NCI-H128 (cell line): ENCODE results near the gene TRPM3.
A peak's percentile ranks its signal among the peaks of the same experiment; 100 is the strongest.

Experiments
- DNase-seq: peaks from one replicate; lab custom pipeline; 2025; ENCODE audit not compliant: unreplicated experiment; lab: John Stamatoyannopoulos, UW

Gene TRPM3

DNA sequence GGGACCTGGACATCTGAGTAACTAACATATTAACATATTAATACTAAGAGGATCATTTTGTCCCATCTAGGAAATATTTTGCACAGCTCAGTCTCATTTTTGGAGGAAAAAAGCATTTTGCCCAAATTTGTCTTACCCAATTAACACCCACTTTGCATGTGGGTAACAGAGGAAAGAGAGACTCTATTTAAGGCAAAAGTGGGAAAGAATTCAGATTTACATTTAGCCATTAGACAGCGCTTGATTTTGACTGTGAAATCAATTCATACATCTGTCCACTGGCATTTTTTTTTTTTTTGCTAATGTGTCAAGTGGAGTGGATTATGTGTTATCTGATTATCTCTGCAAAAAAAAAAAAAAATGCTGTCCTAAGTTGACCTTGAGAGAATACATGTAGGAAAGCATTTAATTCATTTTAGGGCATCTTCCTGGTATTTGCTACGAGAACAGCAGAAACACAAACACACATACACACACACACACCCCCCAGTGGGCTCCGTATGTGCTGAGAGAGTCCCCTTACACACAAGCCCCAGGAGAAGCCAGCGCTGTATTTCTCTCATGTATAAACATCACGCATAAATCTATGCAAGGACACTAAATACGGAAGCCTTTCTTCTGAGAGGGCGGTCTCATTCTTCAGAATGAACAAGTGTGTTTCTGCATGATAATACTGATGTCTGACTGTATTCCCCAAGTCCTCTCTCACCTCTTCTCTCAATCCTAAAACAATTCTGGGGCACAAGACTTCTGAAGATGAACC lies 505.0 kb downstream of the TRPM3 start:
- no peak for DNase-seq

DNA sequence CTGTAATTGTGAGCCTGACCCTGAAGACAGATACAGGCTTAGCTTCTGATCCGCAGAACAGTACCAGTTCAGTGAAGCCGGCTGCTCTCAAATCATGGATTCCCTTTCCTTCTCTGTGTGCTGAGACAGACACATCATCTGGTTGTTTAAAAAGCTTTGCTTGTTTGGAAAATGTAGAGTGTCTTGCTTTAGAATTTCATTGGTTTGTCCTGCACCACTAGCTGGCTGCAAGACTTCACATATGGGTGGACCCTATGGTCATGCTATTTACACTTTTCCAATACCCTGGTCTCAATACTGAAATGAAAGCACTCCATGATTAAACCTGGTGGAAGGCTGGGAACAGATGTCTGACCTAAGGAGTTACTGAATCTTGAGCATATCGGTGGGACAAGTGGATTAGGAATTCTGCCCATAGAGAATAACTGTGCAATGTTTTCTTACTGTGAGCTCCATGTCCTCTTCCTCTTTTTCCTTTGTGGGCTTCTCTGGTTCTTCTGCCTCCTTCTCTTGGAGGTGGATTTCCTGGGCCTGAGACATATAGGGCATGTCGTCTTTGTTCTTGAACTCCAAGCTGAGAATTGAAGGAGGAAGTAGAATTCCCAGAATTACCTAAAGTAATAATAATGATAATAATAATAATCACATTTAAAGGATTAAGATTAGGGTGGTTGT lies 505.8 kb downstream of the TRPM3 start:
- DNase-seq = no peak

DNA sequence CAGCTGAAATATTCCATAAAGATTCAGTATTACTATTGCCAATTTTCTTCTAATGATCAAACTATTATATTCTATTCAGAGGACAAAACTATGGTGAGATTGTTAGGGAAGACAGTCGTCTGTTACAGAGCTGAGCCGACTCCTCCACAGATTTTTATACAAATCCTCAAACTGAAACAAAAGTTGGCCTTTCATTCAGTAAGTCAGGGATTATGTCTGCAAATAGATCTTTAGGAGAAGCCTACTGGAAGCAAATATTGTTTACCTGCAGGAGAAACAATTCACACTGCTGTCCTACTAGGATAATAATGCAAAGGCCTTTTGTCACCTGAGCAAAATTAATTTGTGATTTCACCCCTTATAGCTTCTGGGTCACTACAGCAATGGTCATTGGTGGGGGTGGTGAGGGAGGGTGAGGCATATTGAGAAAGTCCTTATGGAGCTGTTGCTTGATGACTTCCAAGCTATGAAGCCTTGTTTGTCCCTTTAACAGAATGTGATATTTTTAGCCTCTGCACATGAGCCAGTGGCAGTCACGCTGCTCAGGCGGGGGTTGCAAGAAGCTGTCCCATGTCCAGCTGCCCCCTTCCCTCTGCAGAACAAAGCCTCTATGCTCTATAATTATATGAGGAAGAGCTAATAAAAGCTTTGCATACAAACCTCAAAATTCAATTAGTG lies 506.5 kb downstream of the TRPM3 start:
- no peak for DNase-seq

DNA sequence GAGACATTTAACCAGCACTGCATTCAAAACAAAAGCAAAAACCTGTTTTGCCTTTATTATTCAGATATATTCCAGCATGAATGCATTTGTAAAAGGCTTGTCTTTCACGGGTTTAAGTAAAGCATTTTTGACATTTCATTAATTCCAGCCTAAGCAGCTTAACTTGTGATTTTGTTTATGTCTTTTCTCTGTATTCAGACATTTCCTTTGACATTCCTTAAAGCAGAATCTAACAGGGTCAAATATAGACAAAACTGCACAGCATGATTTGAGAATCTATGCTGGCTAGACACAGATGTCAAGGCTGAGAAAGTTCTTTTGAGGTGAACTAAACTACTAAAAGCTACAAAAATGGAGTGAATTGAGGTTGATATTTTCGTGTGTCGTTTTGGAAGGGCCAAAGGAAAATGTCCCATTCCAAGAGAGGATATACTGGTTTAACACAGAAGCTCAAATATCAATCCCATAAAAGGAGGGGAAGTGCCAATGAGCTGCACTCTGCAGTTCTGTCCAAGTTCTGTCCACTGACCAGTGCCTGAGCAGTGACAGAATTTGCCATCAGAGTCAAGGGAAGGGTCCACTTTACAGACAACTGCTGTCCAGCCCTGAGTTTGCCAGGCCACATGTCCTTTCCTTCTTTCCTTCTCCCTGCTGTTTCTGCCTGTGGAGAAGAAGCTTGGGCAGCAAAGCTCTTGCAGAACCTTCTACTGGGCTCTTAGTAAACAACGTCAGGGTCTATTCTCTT lies 508.2 kb downstream of the TRPM3 start:
- DNase-seq = no peak

DNA sequence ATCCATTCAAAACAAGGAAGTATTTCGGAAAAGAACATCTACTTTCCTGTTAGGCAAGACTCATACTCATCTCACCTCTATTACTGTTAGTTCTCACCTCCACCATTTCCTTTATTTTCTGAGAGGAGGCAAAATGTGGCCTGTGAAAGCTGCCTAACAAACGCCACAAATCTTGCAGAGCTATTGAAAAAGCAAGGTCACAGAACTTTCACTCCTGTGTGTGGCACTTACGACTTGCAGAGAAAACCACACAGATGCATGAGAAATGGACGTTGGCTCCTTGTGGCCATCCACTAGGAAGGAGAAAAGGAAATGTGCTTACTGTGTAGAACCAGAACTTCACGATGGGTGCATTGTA lies 511.2 kb downstream of the TRPM3 start:
- no peak for DNase-seq

DNA sequence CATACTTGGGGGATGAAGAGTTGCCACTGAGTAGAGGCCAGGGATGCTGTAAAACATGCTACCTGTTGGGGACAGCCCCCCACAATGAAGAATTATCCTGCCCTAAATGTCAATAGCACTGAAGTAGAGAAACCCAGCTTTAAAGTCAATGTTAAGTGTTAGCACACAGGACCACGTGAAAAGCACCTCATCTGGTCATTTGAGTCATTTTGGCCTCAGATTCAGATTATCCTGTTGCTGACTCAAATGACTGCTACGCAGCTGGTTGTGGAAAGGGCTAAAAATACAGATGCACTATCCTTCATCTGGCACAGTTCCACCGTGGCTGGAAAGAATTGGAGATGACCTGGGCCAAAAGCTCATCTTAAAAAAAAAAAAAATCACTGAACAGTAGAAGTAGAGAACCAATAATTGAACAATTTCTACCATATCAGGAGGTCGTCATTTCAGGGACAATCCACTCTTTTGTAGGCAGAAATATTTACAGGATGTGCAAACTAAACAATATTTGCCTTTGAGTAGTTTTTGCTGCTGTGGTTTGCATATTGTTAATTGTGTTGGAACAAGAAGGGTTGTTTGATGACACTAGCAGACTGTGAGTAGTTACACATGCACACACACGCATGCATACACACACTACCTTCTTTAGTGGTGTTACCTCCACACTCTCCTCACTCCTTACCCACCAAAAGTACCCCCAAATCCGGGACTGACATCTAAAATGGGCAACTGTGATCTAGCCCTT lies 511.7 kb downstream of the TRPM3 start:
- no peak for DNase-seq

DNA sequence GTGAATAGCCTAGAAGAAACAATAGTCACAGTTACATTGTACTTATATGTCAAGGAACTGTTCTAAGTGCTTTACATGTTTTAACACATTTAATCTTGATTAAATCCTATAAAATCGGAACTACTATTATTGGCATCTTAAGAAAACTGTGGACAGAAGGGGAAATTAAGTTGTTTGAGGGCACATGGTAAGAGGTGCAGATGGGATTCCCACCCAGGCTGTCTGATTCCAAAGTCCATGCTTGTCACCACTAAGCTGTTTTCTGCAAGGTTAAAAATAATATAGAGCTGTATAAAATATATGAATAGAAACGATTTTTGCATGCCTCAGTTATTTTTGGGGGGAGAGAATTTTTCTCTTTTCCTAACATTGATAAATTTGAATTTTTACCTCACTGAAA lies 512.4 kb downstream of the TRPM3 start:
- no peak for DNase-seq

DNA sequence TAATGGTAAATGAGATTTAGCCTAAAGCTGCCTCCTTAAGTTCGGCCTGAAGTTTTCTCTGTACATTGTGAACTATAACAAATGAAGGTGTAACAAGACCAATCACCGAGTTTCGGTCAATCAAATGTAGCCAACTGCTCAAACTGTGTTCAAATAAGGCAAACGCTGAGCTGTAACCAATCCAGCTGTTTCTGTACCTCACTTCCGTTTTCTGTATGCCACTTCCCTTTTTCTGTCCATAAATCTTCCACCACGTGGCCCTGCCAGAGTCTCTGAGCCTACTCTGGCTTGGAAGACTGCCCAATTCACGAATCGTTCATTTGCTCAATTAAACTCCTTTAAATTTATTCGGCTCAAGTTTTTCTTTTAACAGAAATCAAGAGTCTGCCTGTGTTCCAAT lies 513.5 kb downstream of the TRPM3 start:
- no peak for DNase-seq

DNA sequence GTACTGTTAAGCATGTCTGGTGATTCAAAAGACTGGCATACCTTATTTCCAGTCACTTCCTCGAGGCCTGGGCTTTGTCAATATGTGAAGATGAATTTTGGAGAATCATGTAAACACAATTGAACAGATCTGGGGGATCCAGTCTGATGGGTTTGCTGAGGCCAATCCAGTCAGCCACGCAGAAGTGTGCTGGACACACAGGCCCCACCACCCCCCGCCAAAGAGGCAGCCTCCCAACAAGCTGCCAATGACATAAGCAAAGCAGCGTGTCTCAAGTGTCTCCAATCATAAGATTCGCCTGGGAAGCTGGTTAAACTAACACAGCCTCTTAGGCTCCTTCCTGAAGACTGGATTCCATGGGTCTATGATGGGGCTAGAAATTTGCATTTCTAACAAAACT lies 514.1 kb downstream of the TRPM3 start:
- DNase-seq = no peak

DNA sequence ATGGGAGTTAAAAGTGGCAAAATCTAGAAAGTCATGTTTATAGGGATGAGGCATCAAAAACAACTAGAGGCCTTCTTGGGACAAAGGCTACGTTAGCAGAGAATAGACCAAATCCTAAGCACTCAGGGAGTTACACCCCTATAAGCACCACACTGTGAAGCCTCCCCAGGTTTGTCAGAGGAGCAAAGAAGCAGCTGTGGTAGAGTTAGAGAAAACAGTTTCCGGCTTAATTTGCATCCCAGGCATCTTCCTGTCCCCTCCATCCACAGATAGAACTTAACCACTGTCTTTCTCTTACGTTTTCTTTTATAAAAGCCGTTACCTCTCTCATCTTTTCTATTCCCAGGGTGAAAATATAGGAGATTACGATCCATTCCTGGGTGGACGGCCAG lies 518.4 kb downstream of the TRPM3 start:
- no peak for DNase-seq

DNA sequence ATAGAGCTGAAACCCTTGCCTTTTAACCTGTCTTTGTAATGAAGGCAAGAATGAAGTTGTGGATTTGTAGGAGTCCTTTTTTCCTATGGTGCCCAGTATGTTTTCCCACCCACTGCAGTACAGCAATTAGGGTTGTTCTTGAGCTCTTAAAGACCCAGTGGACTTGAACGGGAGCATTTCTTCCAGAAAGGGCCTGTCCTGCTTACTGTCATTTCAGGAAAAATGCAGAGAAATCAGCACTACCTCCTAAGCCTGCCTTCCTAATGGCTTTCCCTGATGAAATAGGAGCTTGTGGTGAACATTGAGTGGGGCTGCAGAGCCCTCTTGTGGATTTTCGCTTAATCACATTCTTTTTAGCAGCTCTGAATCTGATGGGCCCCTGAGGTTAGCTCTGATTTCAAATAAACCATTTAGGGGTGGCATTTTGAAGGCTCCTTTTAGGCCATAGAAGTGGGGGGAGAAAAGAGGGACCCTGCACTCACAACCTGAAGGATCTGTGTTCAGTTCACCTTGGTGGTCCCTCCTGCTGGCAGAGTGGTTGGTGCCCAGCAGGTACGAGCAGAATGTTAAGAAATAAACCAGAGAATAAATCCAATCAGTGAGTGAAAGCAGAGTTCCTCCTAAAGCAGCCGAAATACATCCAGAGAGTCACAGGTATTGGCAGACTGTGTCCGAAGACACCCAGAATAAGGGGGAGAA lies 519.0 kb downstream of the TRPM3 start:
- peak; percentile 59 for DNase-seq

DNA sequence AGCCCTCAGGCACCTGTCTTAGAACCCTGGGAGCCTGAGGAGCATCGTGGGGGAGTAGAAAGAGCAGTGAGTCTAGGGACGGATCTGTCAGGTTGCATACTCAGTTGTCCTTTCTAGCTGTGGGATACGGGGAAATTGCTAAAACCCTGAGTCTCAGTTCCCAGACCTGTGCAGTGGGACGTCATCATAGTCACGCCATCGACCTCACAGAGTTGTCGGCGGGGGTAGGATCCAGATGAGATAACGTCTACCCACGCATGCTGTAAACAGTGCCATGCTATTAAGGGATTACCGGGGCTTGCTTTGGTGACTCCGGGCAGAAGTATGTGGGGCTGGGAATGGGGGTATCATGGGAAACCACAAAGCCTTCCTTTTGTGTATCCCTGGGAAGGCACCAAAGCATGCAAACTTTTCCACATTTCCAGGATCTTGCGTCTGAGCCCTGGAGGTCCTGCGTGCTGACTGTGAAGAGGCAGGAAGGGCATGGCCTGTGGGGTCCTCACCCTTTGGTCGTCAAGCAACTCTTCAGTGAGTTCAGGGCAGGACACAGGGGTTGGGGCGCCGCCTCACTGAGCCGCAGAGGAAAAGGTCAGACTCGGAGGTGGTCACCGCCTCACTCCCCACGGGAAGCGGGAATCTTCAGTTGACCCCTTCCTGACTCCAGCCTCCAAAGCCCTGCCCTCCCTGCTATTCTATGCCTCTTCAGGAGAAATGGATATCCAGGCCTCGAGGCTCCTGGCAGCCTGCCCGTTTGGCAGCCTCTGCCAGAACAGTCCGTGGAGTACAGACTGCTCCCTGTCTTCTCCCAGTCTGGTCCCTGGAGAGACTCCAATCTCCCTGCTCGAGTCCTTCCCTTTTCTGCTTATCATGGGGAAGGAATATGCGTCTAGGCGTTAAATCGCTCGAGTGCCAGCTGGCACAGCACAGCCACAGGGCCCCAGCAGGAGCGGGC lies 520.1 kb downstream of the TRPM3 start:
- peak; percentile 66 for DNase-seq

DNA sequence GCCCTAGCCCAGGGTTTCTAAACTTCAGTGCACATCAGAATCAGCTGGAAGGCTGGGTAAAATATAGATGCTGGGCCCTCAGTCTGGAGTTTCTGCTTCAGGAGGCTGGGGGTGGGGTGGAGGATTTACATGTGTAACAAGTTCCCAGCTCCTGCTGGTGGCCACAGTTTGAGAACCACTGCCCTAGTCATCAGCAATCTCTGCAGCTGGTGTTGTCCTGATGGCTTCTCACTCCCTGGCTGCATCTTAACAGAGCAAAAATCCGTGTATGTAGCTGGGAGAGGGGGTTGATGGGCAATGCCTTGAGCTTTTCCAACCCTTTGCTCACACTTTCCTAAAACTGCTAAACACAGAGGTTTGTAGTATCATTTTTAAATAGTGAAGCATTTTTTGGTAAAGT lies 520.9 kb downstream of the TRPM3 start:
- DNase-seq = no peak

DNA sequence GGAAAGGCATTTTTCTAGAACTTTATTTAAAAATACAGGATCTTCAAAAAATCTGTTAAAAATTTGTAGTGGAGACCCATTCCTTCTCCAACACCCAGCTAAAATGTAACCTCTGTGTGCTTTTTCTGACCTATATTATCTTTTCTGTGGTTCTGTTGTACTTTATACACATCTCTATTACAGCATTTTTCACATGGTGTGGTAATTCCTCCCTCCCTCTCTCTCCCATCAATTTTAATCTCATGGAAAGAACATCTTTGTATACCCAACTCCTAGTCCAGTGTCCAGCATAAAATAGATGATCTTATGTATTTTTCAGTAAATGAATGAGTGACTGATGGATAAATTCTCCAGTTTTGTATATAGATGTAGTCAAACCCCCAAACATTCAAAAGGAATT lies 523.5 kb downstream of the TRPM3 start:
- DNase-seq = no peak

DNA sequence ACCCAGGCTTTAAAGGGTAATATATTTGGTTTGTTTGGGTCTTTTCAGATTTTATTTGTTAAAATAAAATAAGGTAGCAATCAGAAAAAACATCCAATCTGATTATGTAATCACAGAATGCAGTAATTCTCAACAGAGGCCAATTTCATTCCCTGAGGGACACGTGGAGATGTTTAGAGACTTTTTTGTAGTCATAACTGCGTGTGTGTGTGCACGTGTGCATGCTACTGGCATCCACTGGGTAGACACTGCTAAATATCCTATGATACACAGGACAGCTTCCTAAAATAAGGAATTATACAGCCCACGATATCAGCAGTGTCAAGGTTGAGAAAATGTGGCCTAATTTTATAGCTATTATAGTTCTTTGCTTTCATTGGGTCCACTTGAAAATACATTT lies 526.2 kb downstream of the TRPM3 start:
- DNase-seq = no peak

DNA sequence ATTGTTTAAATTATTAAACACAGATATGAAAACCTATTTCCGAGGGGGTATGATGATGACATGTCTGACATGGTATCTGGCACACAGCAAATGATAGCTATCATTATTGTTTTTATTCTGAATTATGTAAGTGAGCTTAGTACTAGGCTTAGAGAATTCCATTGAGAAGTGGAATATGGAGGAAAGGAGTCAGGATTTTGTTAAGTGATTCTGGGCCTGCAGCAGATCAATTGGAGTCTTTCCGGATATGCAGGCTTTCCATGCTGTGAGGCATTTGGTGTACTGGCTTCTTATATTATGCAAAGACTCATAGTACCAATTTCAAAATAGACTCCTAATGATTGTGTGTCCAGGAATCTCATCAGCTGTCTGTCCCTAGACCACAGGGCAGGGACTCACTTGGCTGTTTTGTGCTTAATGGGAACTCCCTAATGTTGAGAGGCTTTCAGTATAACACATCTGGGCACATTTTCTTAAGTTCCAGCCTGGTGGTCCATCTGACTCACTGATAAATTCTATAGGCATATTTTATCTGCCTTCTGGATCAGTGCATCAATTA lies 527.0 kb downstream of the TRPM3 start:
- no peak for DNase-seq

DNA sequence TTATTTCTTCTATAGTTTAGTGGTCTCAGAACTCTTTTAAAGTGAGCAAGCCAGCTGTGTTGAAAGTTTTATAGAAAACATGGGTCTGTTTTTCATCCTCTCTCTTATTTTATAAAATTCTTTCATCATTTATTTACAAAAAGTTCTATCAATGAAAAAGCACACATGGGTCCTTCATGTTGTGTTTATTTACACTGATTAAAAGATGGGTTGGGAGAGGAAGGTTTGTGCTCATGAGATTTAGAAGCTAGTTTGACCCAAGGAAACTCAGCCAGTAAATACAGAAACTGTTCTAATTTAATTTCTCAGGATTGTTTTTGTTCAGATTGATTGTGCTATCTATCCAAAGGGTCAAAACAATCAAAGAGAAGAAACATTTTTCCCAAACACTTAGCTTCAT lies 528.2 kb downstream of the TRPM3 start:
- DNase-seq = no peak

DNA sequence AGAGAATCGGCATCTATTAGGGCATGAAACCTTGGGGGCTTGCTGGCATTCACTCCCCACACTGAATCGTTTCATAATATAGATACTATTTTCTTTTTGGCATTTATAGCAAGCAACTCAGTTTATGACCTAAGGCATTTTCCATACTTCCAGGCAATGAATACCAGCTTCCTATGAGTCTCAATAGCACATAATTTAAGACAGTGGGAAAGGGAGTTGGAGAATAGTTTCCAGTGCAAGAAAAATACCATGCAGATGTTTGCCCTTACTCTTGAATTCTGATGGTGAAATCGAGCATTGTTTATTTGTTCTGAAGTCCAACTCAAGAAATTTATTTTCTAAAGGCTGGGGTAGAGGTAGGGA lies 531.1 kb downstream of the TRPM3 start:
- DNase-seq = no peak
